T-helper 2 cell treated with Interferon-gamma antibody and Interleukin-4, amounts not matched to agents 5 μg/mL and 100 μg/mL, for 36 hours (primary cell): ENCODE results near the gene FOXD4L6.
"Not testable (repeated sequence)": the region's sequence is repeated elsewhere in the genome, so short reads cannot be mapped to it uniquely, and the experiment has no call there.

Source experiments
- DNase-seq: peaks from one replicate; pipeline ENCODE4 v3.0.0; 2021; ENCODE audit warnings: low spot score
- H3K27ac Mint-ChIP-seq: one replicate; pipeline ENCODE4 v1.8.0; 2021; ENCODE audit warnings: mild to moderate bottlenecking, mixed read lengths
- H3K27me3 Mint-ChIP-seq: one replicate; pipeline ENCODE4 v1.8.0; 2021; ENCODE audit warnings: low read depth, mixed read lengths
- H3K36me3 Mint-ChIP-seq: one replicate; pipeline ENCODE4 v1.8.0; 2021; ENCODE audit warnings: low read depth, mixed read lengths
- H3K4me1 Mint-ChIP-seq: one replicate; pipeline ENCODE4 v1.8.0; 2021; ENCODE audit warnings: low read depth, mixed read lengths
- H3K4me3 Mint-ChIP-seq: one replicate; pipeline ENCODE4 v1.8.0; 2022; ENCODE audit warnings: mild to moderate bottlenecking, moderate library complexity, mixed read lengths
- H3K9me3 Mint-ChIP-seq: one replicate; pipeline ENCODE4 v1.8.0; 2021; ENCODE audit warnings: mixed read lengths

FOXD4L6 gene

DNA sequence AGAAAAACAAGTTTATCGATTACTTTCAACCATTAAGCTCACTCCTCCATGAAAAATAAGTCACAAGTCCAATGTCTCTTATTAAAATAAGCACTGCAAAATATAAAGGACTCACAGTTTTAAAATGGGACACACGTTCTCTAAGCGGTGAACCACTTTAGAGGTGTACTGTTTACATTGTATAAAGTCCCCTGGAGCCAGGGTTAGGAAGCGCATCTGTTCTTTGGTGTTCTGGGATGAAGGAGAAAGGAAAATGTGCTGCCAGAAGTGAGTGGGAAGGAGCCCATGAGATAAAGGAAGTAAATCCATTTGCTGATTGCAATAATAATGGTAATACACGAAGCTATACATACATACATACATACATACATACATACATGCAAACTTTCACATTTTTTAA is 40.6 kb downstream of the FOXD4L6 start:
- H3K9me3 Mint-ChIP-seq, H3K4me1 Mint-ChIP-seq, H3K36me3 Mint-ChIP-seq, H3K4me3 Mint-ChIP-seq, H3K27ac Mint-ChIP-seq, DNase-seq: not testable (repeated sequence)
- H3K27me3 Mint-ChIP-seq: peaks cover 19% of the 10 kb centered on the region

DNA sequence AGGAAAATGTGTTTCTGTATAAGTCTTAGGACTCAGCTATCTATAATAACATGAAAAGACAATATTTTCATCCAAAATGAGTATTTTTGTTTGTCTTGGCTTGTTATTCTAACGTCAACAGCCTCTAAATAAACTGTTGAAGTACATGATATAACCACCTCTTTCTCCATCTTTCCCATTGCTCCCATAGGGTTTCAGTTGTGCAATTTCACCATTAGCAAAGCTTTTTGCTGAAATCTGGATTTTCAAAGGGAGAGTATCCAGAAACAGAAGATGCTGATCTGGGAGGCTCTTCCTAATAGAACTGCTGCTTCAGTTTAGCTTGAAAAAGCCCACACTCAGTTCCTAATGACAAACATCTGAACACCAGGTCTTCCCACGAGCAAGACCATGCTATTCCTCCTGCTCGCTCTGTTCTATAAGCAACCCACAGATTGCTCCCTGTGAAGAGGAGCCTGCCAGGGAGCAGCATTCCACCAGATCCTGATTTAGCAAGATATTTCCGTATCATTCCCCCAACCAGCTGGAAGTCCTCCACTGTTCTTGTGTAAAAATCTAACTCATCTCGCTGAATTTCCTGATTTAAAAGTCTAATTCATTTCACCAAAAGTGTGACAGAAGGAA is 41.2 kb downstream of the FOXD4L6 start:
- H3K9me3 Mint-ChIP-seq, H3K27ac Mint-ChIP-seq, DNase-seq, H3K4me3 Mint-ChIP-seq, H3K4me1 Mint-ChIP-seq, H3K36me3 Mint-ChIP-seq: not testable (repeated sequence)
- H3K27me3 Mint-ChIP-seq: peaks cover 22% of the 10 kb centered on the region

DNA sequence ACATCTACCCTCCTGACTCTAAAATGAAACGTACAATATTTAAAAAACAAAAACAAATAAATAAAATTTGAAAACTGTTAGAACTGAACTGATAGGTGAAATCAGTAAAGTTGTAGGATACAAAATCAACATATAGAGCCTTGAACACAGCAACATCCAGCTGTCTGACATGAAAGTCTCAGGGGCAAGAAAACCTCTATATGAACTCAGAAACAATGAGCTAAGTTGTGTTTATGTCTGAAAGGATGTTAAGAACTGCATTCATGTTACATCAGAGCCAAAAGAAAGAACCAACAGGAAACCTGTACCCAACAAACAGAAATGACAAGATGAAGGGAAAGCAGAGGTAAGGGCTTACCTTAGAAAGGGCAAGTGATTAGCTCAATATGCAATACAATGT is 41.8 kb downstream of the FOXD4L6 start:
- not testable (repeated sequence) for H3K4me3 Mint-ChIP-seq, H3K4me1 Mint-ChIP-seq, H3K27ac Mint-ChIP-seq, H3K9me3 Mint-ChIP-seq, H3K36me3 Mint-ChIP-seq, DNase-seq
- peaks cover 23% of the 10 kb centered on the region for H3K27me3 Mint-ChIP-seq

DNA sequence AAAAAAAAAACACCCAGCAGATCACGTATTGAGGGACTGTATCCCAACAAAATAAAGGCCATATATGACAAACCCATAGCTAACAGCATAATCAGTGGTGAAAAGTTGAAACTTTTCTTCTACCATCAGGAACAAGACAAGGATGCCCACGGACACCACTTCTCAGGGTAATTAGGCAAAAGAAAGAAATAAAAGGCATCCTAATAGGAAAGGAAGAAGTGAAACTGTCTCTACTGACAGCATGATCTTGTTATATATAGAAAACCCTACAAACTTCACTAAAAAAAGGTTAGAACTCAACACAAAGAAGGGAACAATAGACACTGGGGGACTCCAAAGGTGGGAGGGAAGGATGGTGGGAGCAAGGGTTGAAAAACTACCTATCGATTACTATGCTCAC is 42.3 kb downstream of the FOXD4L6 start:
- peaks cover 23% of the 10 kb centered on the region for H3K27me3 Mint-ChIP-seq
- not testable (repeated sequence) for H3K4me1 Mint-ChIP-seq, H3K9me3 Mint-ChIP-seq, H3K4me3 Mint-ChIP-seq, H3K27ac Mint-ChIP-seq, DNase-seq, H3K36me3 Mint-ChIP-seq

DNA sequence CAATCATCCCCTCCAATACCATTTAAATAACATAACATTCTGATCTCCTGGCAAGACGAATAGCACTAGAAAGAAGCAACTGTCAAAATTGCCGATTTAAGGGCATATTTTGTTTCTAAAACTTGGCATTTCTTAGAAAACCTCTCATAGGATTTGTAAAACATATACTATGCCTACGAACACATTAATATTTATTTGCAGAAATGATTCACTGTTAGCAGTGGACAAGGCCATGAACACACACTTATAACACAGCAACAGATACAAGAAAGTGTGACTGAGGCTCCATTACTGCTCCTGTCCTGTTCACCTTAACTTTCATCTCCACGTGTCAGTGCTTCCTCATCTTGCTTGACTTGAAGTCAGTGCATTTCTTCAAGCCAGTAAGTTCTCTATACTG is 46.1 kb downstream of the FOXD4L6 start:
- H3K9me3 Mint-ChIP-seq, H3K4me1 Mint-ChIP-seq, H3K36me3 Mint-ChIP-seq, DNase-seq, H3K27ac Mint-ChIP-seq, H3K4me3 Mint-ChIP-seq: not testable (repeated sequence)
- H3K27me3 Mint-ChIP-seq: peaks cover 16% of the 10 kb centered on the region

DNA sequence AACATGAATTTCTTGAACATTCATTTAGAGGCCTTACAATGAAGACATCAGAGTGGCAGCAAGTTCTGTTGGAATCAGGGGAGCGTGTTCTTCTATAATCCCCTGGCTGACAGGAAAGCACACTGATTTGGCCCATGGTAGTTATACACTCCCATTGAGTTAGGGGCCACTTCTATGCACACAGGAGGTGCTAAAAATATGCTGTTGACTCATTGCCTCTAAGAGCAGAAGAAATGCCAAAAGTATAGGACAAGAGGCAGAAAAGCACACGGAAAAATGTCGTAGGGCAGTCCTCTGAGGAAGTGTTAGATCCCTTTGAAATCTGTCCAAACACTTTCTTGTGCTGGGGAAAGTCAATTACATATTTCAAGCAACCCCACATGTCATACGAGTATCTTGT is 49.0 kb downstream of the FOXD4L6 start:
- not testable (repeated sequence) for H3K36me3 Mint-ChIP-seq, H3K4me3 Mint-ChIP-seq, DNase-seq, H3K27ac Mint-ChIP-seq, H3K4me1 Mint-ChIP-seq, H3K9me3 Mint-ChIP-seq
- H3K27me3 Mint-ChIP-seq: peaks cover 26% of the 10 kb centered on the region

DNA sequence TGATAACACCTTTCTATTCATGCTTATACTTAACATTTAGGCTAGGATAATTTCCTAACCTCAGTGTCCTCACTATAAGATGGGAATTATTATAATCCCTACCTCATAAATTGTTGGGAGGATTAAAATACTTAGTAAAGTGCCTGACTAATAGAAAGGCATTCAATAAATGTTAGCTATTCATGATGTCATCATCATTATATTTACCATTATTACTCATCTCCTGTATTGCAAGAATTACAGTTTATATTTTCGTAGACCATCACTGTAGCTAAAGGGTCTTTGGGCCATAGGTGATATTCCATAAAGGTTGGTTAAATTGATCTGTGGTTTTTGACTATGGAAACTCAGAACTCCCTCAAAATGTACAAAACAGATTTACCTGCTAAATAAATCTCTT is 50.9 kb downstream of the FOXD4L6 start:
- not testable (repeated sequence) for H3K9me3 Mint-ChIP-seq, DNase-seq, H3K36me3 Mint-ChIP-seq, H3K4me1 Mint-ChIP-seq, H3K27ac Mint-ChIP-seq, H3K4me3 Mint-ChIP-seq
- H3K27me3 Mint-ChIP-seq: peaks cover 40% of the 10 kb centered on the region
